ENCODE measurements around the gene PHIP. TPM values are rescaled to one million over a fixed set of nuclear protein-coding genes. Genes with fewer than 3 reads are reported as not detected.
"Not testable (repeated sequence)": the region's sequence is repeated elsewhere in the genome, so short reads cannot be mapped to it uniquely, and the experiment has no call there.

PHIP gene
- total RNA-seq = 35.2 TPM in 2 replicates

- peaks cover 21% of the 10 kb centered on the region for H3K36me3 Mint-ChIP-seq (ENCODE audit: low read depth)
- H3K27ac Mint-ChIP-seq = peak within 1 kb of the TSS; percentile 97
- no peaks in the 10 kb centered on the region for H3K9me3 Mint-ChIP-seq
- peaks cover 35% of the 10 kb centered on the region for H3K4me1 Mint-ChIP-seq (ENCODE audit: low read depth)
- peaks cover 16% of the 10 kb centered on the region for H3K27me3 Mint-ChIP-seq (ENCODE audit: low read depth)
- intact Hi-C loops (cut with micrococcal nuclease) = loop anchor here (1.0 to 10.0 kb wide), 5 partner anchors 156 to 458 kb away; partner anchors contain the start of genes HMGN3, IRAK1BP1 and LCA5
- peak; percentile 91 for DNase-seq (ENCODE audit: low spot score)
- H3K4me3 Mint-ChIP-seq (ENCODE audit: low read depth) = peak within 1 kb of the TSS; percentile 90
These were observed at the start of gene PHIP for GRCh38 chr6:79078075-79078969. PHIP (minus strand) TSS chr6:79078254; CDS start chr6:79078068, 186 bp downstream.

- DNase-seq (ENCODE audit: low spot score) = no peak
- Mint-ChIP-seq H3K9me3 (no peaks in the 10 kb centered on the region), H3K4me3 (ENCODE audit: low read depth) (no peak overlapping the region), H3K27me3 (ENCODE audit: low read depth) (peaks cover 6% of the 10 kb centered on the region), H3K36me3 (ENCODE audit: low read depth) (no peaks in the 10 kb centered on the region), H3K4me1 (ENCODE audit: low read depth) (no peaks in the 10 kb centered on the region), H3K27ac (no peak overlapping the region)
- intact Hi-C loops (cut with micrococcal nuclease) = no loop called here
These were observed 49.6 kb upstream of the PHIP start for GRCh38 chr6:79127660-79128059.

DNA sequence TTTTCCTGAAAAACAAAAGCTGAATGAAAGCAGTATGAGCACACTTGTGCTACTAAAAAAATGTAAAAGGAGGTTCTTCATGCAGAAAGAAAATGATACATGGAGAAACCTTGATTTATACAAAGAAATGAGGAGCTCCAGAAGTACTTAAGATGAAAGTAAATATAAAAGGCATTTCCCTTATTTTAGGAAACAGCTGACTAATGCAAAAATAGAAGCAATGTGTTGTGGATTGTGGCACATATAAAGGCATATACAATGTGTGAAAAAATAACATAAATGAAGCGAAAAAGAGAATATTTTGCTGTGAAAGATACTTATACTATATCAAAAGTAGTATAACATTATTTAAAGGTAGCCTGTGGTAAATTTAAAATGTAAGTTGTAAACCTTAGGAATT, 41.2 kb upstream of the PHIP start:
- Mint-ChIP-seq H3K9me3 (no peaks in the 10 kb centered on the region), H3K27me3 (ENCODE audit: low read depth) (peaks cover 8% of the 10 kb centered on the region), H3K36me3 (ENCODE audit: low read depth) (no peaks in the 10 kb centered on the region), H3K4me3 (ENCODE audit: low read depth) (no peak overlapping the region), H3K4me1 (ENCODE audit: low read depth) (peaks cover 9% of the 10 kb centered on the region), H3K27ac (no peak overlapping the region)
- intact Hi-C loops (cut with micrococcal nuclease) = no loop called here
- DNase-seq (ENCODE audit: low spot score) = no peak

- peaks cover 9% of the 10 kb centered on the region for H3K27me3 Mint-ChIP-seq (ENCODE audit: low read depth)
- H3K4me3 Mint-ChIP-seq (ENCODE audit: low read depth) = no peak overlapping the region
- H3K9me3 Mint-ChIP-seq = no peaks in the 10 kb centered on the region
- intact Hi-C loops (cut with micrococcal nuclease) = no loop called here
- H3K36me3 Mint-ChIP-seq (ENCODE audit: low read depth) = no peaks in the 10 kb centered on the region
- no peak for DNase-seq (ENCODE audit: low spot score)
- peak overlapping the region; percentile 5 for H3K27ac Mint-ChIP-seq
- H3K4me1 Mint-ChIP-seq (ENCODE audit: low read depth) = peaks cover 9% of the 10 kb centered on the region
These were observed 39.7 kb upstream of the PHIP start for GRCh38 chr6:79117752-79118151.

- H3K27ac Mint-ChIP-seq = no peak overlapping the region
- intact Hi-C loops (cut with micrococcal nuclease) = no loop called here
- no peak overlapping the region for H3K4me3 Mint-ChIP-seq (ENCODE audit: low read depth)
- H3K27me3 Mint-ChIP-seq (ENCODE audit: low read depth) = peaks cover 6% of the 10 kb centered on the region
- H3K36me3 Mint-ChIP-seq (ENCODE audit: low read depth) = no peaks in the 10 kb centered on the region
- H3K4me1 Mint-ChIP-seq (ENCODE audit: low read depth) = peaks cover 9% of the 10 kb centered on the region
- H3K9me3 Mint-ChIP-seq = no peaks in the 10 kb centered on the region
- no peak for DNase-seq (ENCODE audit: low spot score)
These were observed 37.6 kb upstream of the PHIP start for GRCh38 chr6:79115553-79116182.

GRCh38 chr6:79111549-79111948, 33.5 kb upstream of the PHIP start:
- Mint-ChIP-seq H3K4me1 (ENCODE audit: low read depth) (peaks cover 5% of the 10 kb centered on the region), H3K27me3 (ENCODE audit: low read depth) (peaks cover 8% of the 10 kb centered on the region), H3K9me3 (no peaks in the 10 kb centered on the region), H3K36me3 (ENCODE audit: low read depth) (no peaks in the 10 kb centered on the region), H3K27ac (no peak overlapping the region), H3K4me3 (ENCODE audit: low read depth) (no peak overlapping the region)
- no peak for DNase-seq (ENCODE audit: low spot score)
- intact Hi-C loops (cut with micrococcal nuclease) = no loop called here

DNA sequence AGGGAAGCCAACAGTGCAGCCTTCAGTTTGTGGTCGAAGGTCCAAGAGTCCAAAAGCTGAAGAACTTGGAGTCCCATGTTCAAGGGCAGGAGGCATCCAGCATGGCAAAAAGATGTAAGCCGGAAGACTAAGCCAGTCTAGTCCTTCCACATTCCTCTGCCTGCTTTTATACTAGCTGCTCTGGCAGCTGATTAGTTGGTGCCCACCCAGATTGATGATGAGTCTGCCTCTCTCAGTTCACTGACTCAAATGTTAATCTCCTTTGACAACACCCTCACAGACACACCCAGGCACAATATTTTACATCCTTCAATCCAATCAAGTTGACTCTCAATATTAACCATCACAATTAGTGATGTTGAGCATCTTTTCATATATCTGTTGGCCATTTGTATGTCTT, 23.1 kb upstream of the PHIP start:
- Mint-ChIP-seq H3K27me3 (ENCODE audit: low read depth) (peaks cover 22% of the 10 kb centered on the region), H3K36me3 (ENCODE audit: low read depth) (no peaks in the 10 kb centered on the region), H3K9me3 (peaks cover 3% of the 10 kb centered on the region), H3K4me1 (ENCODE audit: low read depth) (no peaks in the 10 kb centered on the region), H3K27ac (no peak overlapping the region), H3K4me3 (ENCODE audit: low read depth) (no peak overlapping the region)
- intact Hi-C loops (cut with micrococcal nuclease) = no loop called here
- DNase-seq (ENCODE audit: low spot score) = no peak

DNA sequence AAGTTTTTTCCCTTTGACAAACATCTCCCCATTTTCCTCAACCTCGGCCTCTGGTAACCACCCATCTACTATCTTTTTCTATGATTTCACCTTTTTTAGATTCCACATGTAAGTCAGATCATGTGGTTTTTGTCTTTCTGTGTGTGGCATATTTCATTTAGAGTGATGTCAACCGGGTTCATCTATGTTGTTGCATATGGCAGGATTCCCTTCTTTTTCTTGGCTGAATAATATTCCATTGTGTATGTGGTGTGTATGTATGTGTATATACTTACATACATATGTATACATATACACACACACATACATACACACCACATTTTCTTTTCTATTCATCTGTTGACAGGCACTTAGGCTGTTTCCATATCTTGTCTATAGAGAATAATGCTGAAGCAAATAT, 22.2 kb upstream of the PHIP start:
- Mint-ChIP-seq H3K9me3 (peaks cover 3% of the 10 kb centered on the region), H3K36me3 (ENCODE audit: low read depth) (no peaks in the 10 kb centered on the region), H3K4me1 (ENCODE audit: low read depth) (no peaks in the 10 kb centered on the region), H3K27ac (no peak overlapping the region), H3K27me3 (ENCODE audit: low read depth) (peaks cover 15% of the 10 kb centered on the region), H3K4me3 (ENCODE audit: low read depth) (no peak overlapping the region)
- no peak for DNase-seq (ENCODE audit: low spot score)
- intact Hi-C loops (cut with micrococcal nuclease) = no loop called here

GRCh38 chr6:79094938-79095337, 16.9 kb upstream of the PHIP start:
- DNase-seq (ENCODE audit: low spot score) = no peak
- intact Hi-C loops (cut with micrococcal nuclease) = no loop called here
- no peaks in the 10 kb centered on the region for H3K9me3 Mint-ChIP-seq
- no peaks in the 10 kb centered on the region for H3K36me3 Mint-ChIP-seq (ENCODE audit: low read depth)
- no peak overlapping the region for H3K27ac Mint-ChIP-seq
- H3K27me3 Mint-ChIP-seq (ENCODE audit: low read depth) = peaks cover 24% of the 10 kb centered on the region
- H3K4me1 Mint-ChIP-seq (ENCODE audit: low read depth) = no peaks in the 10 kb centered on the region
- no peak overlapping the region for H3K4me3 Mint-ChIP-seq (ENCODE audit: low read depth)

DNA sequence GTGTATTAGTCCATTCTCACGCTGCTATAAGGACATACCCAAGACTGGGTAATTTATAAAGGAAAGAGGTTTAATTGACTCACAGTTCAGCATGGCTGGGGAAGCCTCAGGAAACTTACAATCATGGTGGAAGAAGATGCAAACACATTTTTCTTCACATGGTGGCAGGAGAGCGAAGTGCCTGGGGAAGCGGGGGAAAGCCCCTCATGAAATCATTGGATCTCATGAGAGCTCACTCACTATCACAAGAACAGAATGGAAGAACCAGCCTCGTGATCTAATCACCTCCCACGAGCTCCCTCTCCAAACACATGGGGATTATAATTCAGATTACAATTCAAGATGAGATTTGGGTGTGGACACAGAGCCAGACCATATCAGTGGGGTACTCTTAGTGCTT, 13.7 kb upstream of the PHIP start:
- H3K27ac Mint-ChIP-seq; H3K4me1 Mint-ChIP-seq (ENCODE audit: low read depth); H3K9me3 Mint-ChIP-seq; DNase-seq (ENCODE audit: low spot score); H3K4me3 Mint-ChIP-seq (ENCODE audit: low read depth); H3K36me3 Mint-ChIP-seq (ENCODE audit: low read depth); intact Hi-C loops (cut with micrococcal nuclease): not testable (repeated sequence)
- peaks cover 37% of the 10 kb centered on the region for H3K27me3 Mint-ChIP-seq (ENCODE audit: low read depth)

- intact Hi-C loops (cut with micrococcal nuclease) = no loop called here
- H3K27me3 Mint-ChIP-seq (ENCODE audit: low read depth) = peaks cover 39% of the 10 kb centered on the region
- no peak overlapping the region for H3K4me3 Mint-ChIP-seq (ENCODE audit: low read depth)
- H3K36me3 Mint-ChIP-seq (ENCODE audit: low read depth) = no peaks in the 10 kb centered on the region
- no peaks in the 10 kb centered on the region for H3K9me3 Mint-ChIP-seq
- H3K4me1 Mint-ChIP-seq (ENCODE audit: low read depth) = no peaks in the 10 kb centered on the region
- DNase-seq (ENCODE audit: low spot score) = no peak
- no peak overlapping the region for H3K27ac Mint-ChIP-seq
These were observed 11.7 kb upstream of the PHIP start for GRCh38 chr6:79089552-79090404.

GRCh38 chr6:79084693-79085092, 6.6 kb upstream of the PHIP start:
- no peak for DNase-seq (ENCODE audit: low spot score)
- intact Hi-C loops (cut with micrococcal nuclease) = no loop called here
- Mint-ChIP-seq H3K4me3 (ENCODE audit: low read depth) (no peak overlapping the region), H3K27me3 (ENCODE audit: low read depth) (peaks cover 53% of the 10 kb centered on the region), H3K4me1 (ENCODE audit: low read depth) (peaks cover 15% of the 10 kb centered on the region), H3K36me3 (ENCODE audit: low read depth) (no peaks in the 10 kb centered on the region), H3K9me3 (no peaks in the 10 kb centered on the region), H3K27ac (no peak overlapping the region)

Data from activated T-helper 2 cell treated with anti-CD3 and anti-CD28 coated beads, Interferon-gamma antibody, Interleukin-2, Interleukin-4, amounts not matched to agents 10 μg/mL and 5 μg/mL and 100 μg/mL, durations not matched to agents 14 hours and 24 hours and 36 hours (primary cell).